Stimulated activated CD8-positive, alpha-beta memory T cell treated with anti-CD3 and anti-CD28 coated beads, Interleukin-12 subunit alpha, Interleukin-12 subunit beta, amount 100 ng/mL, for 24 hours (primary cell): ENCODE data around the gene KRTAP10-8.
"Not testable (repeated sequence)": the region's sequence is repeated elsewhere in the genome, so short reads cannot be mapped to it uniquely, and the experiment has no call there.

Experiments used
- DNase-seq: peaks from one replicate; pipeline ENCODE4 v3.0.0-alpha.2; 2020; ENCODE audit errors: extremely low read depth

The KRTAP10-8 gene

GRCh38 chr21:44579056-44579832, 32.6 kb upstream of the KRTAP10-8 start:
- no peak for DNase-seq

GRCh38 chr21:44579833-44580144, 32.1 kb upstream of the KRTAP10-8 start:
- no peak for DNase-seq

DNA sequence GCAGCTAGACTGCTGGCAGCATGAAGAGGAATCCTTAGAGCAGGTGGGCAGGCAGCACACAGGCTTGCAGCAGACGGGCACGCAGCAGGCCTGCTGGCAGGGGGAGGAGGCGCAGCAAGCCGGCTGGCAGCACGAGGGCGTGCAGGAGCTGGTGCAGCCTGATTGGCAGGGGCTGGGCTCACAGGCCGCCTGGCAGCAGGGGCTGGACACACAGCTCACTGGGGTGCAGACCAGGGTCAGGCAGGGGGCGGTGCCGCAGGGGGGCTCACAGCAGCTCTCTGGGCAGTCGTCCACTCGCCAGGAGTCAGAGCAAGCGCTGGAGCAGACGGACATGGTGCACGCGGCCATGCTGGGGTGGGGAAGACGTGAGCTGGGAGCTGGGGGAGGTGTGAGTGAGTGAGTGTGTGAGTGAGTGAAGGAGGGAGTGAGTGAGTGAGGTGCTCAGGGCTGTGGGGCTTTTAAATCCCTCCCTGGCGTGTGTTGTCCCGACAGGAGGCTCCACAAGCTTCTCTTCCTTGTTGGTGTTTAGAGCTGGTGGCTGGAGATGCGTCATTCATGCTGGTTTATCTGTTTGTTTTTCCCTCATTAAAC, 31.6 kb upstream of the KRTAP10-8 start, which contains the start of gene KRTAP10-5:
Gene KRTAP10-5, minus strand, starts transcription at position 374 of the 591 bp plus-strand sequence. Its CDS starts 26 bp downstream, at position 348.
- not testable (repeated sequence) for DNase-seq

GRCh38 chr21:44581158-44581557, 30.7 kb upstream of the KRTAP10-8 start:
- no peak for DNase-seq

DNA sequence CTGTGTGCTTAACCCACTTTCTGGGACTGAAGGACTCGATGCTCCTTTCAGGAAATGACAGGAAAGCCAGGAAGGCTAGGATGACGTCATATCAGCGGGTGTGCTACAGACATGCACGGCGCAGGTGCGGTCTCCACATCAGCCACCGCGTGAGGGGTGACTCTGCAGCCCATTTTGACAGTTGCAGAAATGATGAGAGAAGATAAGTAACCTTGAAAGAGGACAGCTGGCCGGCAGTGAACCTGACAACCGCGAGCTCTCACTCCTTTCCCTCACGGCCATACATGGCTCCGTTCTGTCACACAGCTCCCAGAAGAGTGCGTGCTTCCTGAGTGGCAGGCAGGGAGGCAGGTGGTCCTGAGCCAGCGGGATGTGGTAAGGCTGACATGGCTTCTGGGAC, 29.8 kb upstream of the KRTAP10-8 start:
- no peak for DNase-seq

GRCh38 chr21:44583089-44583799, 28.6 kb upstream of the KRTAP10-8 start:
- no peak for DNase-seq

DNA sequence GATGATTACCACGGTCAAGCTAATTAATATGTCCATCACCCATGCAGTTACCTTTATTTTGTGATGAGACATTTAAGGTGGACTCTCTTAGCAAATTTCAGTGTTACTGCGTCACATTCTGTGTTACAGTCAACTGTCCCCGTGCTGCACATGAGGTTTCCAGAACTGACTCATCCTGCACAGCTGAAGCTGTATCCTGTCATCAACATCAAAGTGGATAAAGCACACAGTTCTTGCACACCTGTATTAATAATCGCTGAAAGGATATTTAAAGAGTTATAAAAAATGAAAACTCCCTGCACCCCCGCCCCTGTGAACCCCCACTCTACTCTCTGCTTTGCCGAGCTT, 28.1 kb upstream of the KRTAP10-8 start:
- no peak for DNase-seq

DNA sequence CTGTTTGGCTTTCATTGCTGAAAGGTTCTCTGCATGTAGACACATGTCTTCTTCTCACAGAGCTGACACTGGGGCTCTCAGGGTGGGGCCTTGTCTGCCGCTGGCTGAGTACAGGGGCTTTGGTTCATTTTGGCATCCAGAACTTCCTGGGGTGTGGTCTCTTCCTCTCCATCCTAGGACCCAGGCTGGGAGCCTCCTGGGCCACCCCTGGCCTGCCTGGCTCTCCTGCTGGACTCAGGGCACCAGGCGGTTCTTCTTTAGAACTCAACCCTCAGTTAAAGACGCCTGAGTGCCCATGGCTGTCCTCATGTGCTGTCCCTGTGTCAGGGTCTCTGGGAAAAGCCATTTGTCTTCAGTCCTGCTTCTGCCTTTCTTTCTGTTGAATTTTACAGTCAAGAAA, 26.0 kb upstream of the KRTAP10-8 start:
- DNase-seq: no peak

- no peak for DNase-seq
These were observed 22.8 kb upstream of the KRTAP10-8 start for GRCh38 chr21:44589094-44589493.

DNA sequence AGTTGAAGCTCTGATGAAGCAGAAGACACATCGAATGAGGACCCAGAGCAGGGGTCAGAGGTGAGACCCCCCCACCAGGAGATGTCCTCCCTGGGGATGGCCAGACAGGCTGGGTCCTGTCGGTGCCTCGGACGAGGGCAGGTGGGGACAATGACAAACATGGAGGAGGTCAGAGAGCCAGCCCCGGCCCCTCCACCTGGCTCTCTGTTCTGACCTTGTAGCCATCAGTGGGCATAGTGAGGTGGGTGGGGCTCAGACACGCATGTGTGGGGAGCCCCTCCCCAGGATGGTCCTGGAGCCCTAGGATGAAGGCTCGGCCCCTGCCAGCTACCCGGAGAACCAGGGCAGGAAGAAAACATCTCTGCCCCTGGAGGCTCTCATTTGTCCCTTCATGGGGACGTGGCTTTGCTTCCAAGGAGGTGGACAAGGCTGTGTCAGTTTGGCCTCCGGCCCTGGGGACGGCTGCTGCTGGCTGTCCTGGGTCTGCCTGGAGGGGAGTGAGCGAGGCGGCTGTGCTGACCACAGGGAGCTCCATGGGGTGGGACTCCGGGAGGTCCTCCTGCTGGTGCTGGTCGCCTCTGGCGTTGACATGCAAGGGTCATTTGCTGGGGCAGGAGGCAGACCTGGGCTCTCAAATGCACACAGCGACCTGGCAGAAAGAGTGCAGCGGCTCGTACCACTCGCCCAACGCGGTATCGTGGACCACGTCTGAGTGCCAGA, 22.1 kb upstream of the KRTAP10-8 start:
- DNase-seq: no peak

GRCh38 chr21:44590311-44590721, 21.6 kb upstream of the KRTAP10-8 start:
- DNase-seq: no peak

GRCh38 chr21:44590897-44591800, 20.7 kb upstream of the KRTAP10-8 start:
- DNase-seq: not testable (repeated sequence)

GRCh38 chr21:44591801-44592130, 20.1 kb upstream of the KRTAP10-8 start:
- DNase-seq: not testable (repeated sequence)

DNA sequence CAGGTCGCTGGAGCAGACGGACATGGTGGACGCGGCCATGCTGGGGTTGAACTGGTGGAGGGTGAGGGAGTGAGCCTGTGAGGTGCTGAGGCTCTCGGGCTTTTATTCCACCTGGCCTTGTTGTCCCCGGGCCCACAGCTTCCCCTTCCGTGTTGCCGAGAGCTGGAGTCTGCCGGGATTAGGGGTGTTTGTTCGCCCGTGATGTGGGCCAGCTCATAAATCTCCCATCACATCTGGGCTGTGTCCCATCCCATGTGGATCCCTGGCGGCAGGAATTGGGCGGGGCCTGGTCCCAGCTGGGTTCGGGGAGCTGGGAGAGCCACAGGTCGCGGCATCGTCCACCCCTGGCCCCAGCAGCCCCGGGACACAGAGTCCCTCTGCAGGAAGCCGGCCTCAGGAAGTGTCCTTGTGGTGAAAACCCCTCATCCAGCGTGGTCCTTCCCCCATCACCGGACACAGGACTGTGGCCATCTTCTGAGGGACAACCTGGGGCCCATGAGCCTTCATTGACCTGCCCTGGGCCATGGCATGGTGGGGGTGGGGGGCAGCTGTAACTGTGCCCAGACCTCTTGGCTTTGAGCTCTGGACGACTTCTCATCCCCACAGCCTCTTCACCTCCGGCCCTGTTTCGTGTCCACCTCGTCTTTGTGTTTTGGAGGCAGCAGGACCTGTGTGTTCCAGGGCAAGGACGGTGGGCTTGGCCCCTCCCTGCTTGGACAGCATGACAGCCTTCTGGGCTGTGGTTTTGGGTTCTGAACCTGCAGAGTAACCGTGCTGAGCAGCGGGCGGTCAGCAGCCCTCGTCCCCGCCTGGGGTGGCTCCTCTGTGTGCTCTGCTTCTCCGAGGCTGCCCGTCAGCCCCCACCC, 19.2 kb upstream of the KRTAP10-8 start, which contains the start of gene KRTAP10-6:
Gene KRTAP10-6, minus strand, starts transcription at position 60 of the 866 bp plus-strand sequence. Its CDS starts 21 bp downstream, at position 39.
- no peak for DNase-seq

- no peak for DNase-seq
These were observed 18.1 kb upstream of the KRTAP10-8 start for GRCh38 chr21:44593598-44594405.

DNA sequence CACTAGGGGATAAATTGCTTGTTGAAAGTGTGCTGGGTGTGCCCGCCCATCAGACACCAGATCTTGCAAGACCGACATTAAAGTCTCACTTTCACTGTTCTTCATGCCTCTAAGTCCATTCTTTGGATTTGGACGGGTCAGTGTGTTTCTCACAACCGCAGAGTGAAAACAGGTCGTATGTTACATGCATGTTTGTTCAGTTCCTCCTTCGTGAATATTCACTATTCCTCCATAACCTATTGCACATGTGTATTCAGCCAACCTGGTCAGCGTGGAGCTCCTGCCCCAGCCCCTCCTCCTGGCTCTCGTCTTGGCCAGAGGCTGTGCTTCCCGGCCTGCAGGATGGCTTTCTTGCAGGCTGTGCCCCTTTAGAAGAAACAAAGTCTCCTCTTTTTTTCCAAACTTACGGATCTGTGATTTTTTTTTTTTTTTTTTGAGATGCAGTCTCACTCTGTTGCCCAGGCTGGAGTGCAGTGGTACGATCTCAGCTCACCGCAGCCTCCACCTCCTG, 17.4 kb upstream of the KRTAP10-8 start:
- no peak for DNase-seq

- no peak for DNase-seq
These were observed 16.4 kb upstream of the KRTAP10-8 start for GRCh38 chr21:44595524-44595923.

GRCh38 chr21:44596068-44596725, 15.7 kb upstream of the KRTAP10-8 start:
- no peak for DNase-seq

GRCh38 chr21:44598061-44598460, 13.8 kb upstream of the KRTAP10-8 start:
- no peak for DNase-seq
